HepG2 (cell line): Measurements from ENCODE around the gene VWCE. TPM values are rescaled to one million over a fixed set of nuclear protein-coding genes. Genes with fewer than 3 reads are reported as not detected.

ENCODE experiments used
- ATF1 ChIP-seq: IDR thresholded peaks from 2 replicates; pipeline ENCODE4 v1.6.1; 2016; ENCODE audit warnings: mild to moderate bottlenecking, control low read depth
- BCL6 ChIP-seq: IDR thresholded peaks from 2 replicates; pipeline ENCODE4 v1.6.1; 2016; ENCODE audit warnings: missing genetic modification reagents, missing compliant biosample characterization
- CBX5 ChIP-seq: sonication (generic); formaldehyde crosslinking; IDR thresholded peaks from 2 replicates; pipeline ENCODE4 v1.4.0; 2020; ENCODE audit warnings: missing genetic modification reagents, borderline replicate concordance
- CC2D1A ChIP-seq: sonication (generic); formaldehyde crosslinking; IDR thresholded peaks from 2 replicates; pipeline ENCODE4 v1.8.1; 2023; ENCODE audit warnings: mild to moderate bottlenecking, missing genetic modification reagents
- CREM ChIP-seq, 2 experiments: sonication (generic) in 1 of 2; formaldehyde crosslinking in 1 of 2; IDR thresholded peaks; 2 replicates each; pipeline versions ENCODE4 v1.4.0 to v1.6.1; 2016 to 2020; ENCODE audit warnings: antibody characterized with exemption in 1 of 2, mild to moderate bottlenecking in 1 of 2, missing genetic modification reagents in 1 of 2
- HNF4G ChIP-seq, 2 experiments: sonication (generic) in 1 of 2; formaldehyde crosslinking in 1 of 2; IDR thresholded peaks; 2 replicates each; pipeline versions ENCODE4 v1.4.0 to v1.6.1; 2011 to 2020; ENCODE audit warnings: borderline replicate concordance in 2 of 2, low read depth in 2 of 2, mild to moderate bottlenecking in 2 of 2, low read length in 1 of 2, missing genetic modification reagents in 1 of 2, moderate library complexity in 1 of 2
- MBNL3 ChIP-seq: fragments of 250-450 bp; sonication (Bioruptor Pico); conservative IDR thresholded peaks from 2 replicates; pipeline ENCODE4 v1.8.0; 2022; ENCODE audit warnings: mild to moderate bottlenecking, inconsistent platforms
- MEIS1 ChIP-seq: sonication (generic); formaldehyde crosslinking; IDR thresholded peaks from 2 replicates; pipeline ENCODE4 v1.9.0; 2021; ENCODE audit warnings: mild to moderate bottlenecking, missing genetic modification reagents, moderate library complexity, borderline replicate concordance
- NPAS2 ChIP-seq: sonication (generic); formaldehyde crosslinking; IDR thresholded peaks from 2 replicates; pipeline ENCODE4 v1.8.0; 2022; ENCODE audit warnings: mild to moderate bottlenecking, missing genetic modification reagents, borderline replicate concordance
- PRPF4 ChIP-seq: fragments of 200-400 bp; formaldehyde crosslinking; IDR thresholded peaks from 2 replicates; pipeline ENCODE4 v1.6.1; 2016; ENCODE audit warnings: low read length, low read depth; ENCODE audit not compliant: poor library complexity, severe bottlenecking
- SRSF4 ChIP-seq: fragments of 200-400 bp; formaldehyde crosslinking; IDR thresholded peaks from one replicate; pipeline ENCODE4 v1.6.1; 2018; ENCODE audit warnings: mild to moderate bottlenecking, low read depth, low read length, moderate library complexity; ENCODE audit not compliant: poor library complexity, severe bottlenecking
- SSRP1 ChIP-seq: IDR thresholded peaks from 2 replicates; pipeline ENCODE4 v1.6.1; 2016; ENCODE audit warnings: control low read depth
- TOE1 ChIP-seq: sonication (generic); formaldehyde crosslinking; IDR thresholded peaks from 2 replicates; pipeline ENCODE4 v1.4.0; 2020; ENCODE audit warnings: mild to moderate bottlenecking, missing genetic modification reagents
- ZNF121 ChIP-seq: sonication (generic); formaldehyde crosslinking; IDR thresholded peaks from 2 replicates; pipeline ENCODE4 v1.5.0; 2020; ENCODE audit warnings: mild to moderate bottlenecking, missing genetic modification reagents
- ZNF773 ChIP-seq: sonication (generic); formaldehyde crosslinking; IDR thresholded peaks from 2 replicates; pipeline ENCODE4 v1.4.0; 2020; ENCODE audit warnings: missing genetic modification reagents, borderline replicate concordance
- ZSCAN25 ChIP-seq: sonication (generic); formaldehyde crosslinking; IDR thresholded peaks from 2 replicates; pipeline ENCODE4 v1.8.0; 2022; ENCODE audit warnings: mild to moderate bottlenecking, missing genetic modification reagents
- polyA plus RNA-seq, 8 experiments: library from polyadenylated mRNA; depleted of rRNA in 3 of 8; stranded (reverse) in 7 of 8; unstranded in 1 of 8; fragments of >200 nt; fragmentation: Illumina TruSeq in 4 of 8; extraction: Trizol in 4 of 8; gene quantifications; 2 replicates each; pipeline versions ENCODE4 v1.2.1 to v1.2.3, GENCODE V29; 2011 to 2016; ENCODE audit warnings: low read depth in 4 of 8, missing spikeins in 1 of 8, mixed read lengths in 1 of 8; ENCODE audit not compliant: insufficient read depth in 1 of 8
- total RNA-seq, 5 experiments: library from RNA; depleted of rRNA; stranded (reverse); fragments of >200 nt; fragmentation: Illumina TruSeq; extraction: Trizol; gene quantifications; 2 replicates each; pipeline ENCODE4 v1.2.3, GENCODE V29; 2016; ENCODE audit warnings: low read depth in 1 of 5
- TF ChIP-seq, protein P1 (sequence below): sonication (generic); formaldehyde crosslinking; IDR thresholded peaks from 2 replicates; pipeline ENCODE4 v1.4.0; 2020; ENCODE audit warnings: mild to moderate bottlenecking, missing genetic modification reagents
- TF ChIP-seq, protein P2 (sequence below): sonication (generic); formaldehyde crosslinking; conservative IDR thresholded peaks from 2 replicates; pipeline ENCODE4 v1.8.0; 2022; ENCODE audit warnings: missing genetic modification reagents
- TF ChIP-seq, protein P3 (sequence below): sonication (generic); formaldehyde crosslinking; IDR thresholded peaks from 2 replicates; pipeline ENCODE4 v1.4.0; 2020; ENCODE audit warnings: mild to moderate bottlenecking, missing genetic modification reagents
- TF ChIP-seq, protein P4 (sequence below): fragments of 450-650 bp; IDR thresholded peaks from 2 replicates; pipeline ENCODE4 v1.6.1; 2016

The VWCE gene
- total and polyA plus RNA-seq, 2 of the 13 experiments (the other 11 are each of a cell fraction or from before 2014, with no cell fraction given) = 27.6 to 58.3 TPM

DNA sequence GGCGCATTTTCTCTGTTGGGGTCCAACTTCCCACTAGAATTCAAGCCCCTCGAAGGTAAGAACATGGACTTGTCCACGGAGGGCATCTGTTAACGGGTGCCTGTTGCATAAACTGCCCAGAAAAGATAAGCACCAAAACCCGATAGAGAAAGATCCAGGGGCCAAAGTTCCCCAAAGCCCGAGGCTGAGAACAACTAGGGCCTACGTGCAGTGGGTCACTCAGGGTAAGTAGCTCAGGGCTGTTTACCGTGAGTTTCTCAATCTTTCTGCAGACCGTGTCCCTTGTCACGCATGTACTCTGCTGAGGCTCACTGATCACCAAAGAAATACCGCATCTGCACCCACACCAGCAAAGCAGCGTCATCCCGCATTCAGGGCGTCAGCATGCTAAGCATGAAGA, 29.8 kb downstream of the VWCE start (continued):
- TF ChIP-seq, protein P1, sequence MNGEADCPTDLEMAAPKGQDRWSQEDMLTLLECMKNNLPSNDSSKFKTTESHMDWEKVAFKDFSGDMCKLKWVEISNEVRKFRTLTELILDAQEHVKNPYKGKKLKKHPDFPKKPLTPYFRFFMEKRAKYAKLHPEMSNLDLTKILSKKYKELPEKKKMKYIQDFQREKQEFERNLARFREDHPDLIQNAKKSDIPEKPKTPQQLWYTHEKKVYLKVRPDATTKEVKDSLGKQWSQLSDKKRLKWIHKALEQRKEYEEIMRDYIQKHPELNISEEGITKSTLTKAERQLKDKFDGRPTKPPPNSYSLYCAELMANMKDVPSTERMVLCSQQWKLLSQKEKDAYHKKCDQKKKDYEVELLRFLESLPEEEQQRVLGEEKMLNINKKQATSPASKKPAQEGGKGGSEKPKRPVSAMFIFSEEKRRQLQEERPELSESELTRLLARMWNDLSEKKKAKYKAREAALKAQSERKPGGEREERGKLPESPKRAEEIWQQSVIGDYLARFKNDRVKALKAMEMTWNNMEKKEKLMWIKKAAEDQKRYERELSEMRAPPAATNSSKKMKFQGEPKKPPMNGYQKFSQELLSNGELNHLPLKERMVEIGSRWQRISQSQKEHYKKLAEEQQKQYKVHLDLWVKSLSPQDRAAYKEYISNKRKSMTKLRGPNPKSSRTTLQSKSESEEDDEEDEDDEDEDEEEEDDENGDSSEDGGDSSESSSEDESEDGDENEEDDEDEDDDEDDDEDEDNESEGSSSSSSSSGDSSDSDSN (CRISPR knock-in tag) = no peak
- TF ChIP-seq, protein P2, sequence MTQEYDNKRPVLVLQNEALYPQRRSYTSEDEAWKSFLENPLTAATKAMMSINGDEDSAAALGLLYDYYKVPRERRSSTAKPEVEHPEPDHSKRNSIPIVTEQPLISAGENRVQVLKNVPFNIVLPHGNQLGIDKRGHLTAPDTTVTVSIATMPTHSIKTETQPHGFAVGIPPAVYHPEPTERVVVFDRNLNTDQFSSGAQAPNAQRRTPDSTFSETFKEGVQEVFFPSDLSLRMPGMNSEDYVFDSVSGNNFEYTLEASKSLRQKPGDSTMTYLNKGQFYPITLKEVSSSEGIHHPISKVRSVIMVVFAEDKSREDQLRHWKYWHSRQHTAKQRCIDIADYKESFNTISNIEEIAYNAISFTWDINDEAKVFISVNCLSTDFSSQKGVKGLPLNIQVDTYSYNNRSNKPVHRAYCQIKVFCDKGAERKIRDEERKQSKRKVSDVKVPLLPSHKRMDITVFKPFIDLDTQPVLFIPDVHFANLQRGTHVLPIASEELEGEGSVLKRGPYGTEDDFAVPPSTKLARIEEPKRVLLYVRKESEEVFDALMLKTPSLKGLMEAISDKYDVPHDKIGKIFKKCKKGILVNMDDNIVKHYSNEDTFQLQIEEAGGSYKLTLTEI (CRISPR knock-in tag) = no peak
- TF ChIP-seq CREM (IDR thresholded peaks at IDR 0.05) (peak; percentile 36; the same call in 1 of the 2 replicates), CREM (CRISPR knock-in tag; IDR thresholded peaks at IDR 0.05) (no peak), ZSCAN25 (no peak), SSRP1 (CRISPR knock-in tag) (no peak), CC2D1A (CRISPR knock-in tag) (no peak), SRSF4 (no peak), ZNF773 (CRISPR knock-in tag) (no peak), CBX5 (CRISPR knock-in tag) (no peak), TOE1 (no peak), NPAS2 (CRISPR knock-in tag) (0 out of 2 replicates have a peak, but pooled peaks have one; percentile 13), MBNL3 (CRISPR knock-in tag) (no peak), BCL6 (CRISPR knock-in tag) (no peak), ZNF121 (CRISPR knock-in tag) (no peak), ATF1 (no peak), PRPF4 (no peak), HNF4G (IDR thresholded peaks at IDR 0.05; ENCODE audit: borderline replicate concordance, low read depth, low read length) (peak; percentile 73), HNF4G (CRISPR knock-in tag; IDR thresholded peaks at IDR 0.05; ENCODE audit: borderline replicate concordance, low read depth) (no peak; the same call in 1 of the 2 replicates), MEIS1 (CRISPR knock-in tag) (no peak)
- TF ChIP-seq, protein P3, sequence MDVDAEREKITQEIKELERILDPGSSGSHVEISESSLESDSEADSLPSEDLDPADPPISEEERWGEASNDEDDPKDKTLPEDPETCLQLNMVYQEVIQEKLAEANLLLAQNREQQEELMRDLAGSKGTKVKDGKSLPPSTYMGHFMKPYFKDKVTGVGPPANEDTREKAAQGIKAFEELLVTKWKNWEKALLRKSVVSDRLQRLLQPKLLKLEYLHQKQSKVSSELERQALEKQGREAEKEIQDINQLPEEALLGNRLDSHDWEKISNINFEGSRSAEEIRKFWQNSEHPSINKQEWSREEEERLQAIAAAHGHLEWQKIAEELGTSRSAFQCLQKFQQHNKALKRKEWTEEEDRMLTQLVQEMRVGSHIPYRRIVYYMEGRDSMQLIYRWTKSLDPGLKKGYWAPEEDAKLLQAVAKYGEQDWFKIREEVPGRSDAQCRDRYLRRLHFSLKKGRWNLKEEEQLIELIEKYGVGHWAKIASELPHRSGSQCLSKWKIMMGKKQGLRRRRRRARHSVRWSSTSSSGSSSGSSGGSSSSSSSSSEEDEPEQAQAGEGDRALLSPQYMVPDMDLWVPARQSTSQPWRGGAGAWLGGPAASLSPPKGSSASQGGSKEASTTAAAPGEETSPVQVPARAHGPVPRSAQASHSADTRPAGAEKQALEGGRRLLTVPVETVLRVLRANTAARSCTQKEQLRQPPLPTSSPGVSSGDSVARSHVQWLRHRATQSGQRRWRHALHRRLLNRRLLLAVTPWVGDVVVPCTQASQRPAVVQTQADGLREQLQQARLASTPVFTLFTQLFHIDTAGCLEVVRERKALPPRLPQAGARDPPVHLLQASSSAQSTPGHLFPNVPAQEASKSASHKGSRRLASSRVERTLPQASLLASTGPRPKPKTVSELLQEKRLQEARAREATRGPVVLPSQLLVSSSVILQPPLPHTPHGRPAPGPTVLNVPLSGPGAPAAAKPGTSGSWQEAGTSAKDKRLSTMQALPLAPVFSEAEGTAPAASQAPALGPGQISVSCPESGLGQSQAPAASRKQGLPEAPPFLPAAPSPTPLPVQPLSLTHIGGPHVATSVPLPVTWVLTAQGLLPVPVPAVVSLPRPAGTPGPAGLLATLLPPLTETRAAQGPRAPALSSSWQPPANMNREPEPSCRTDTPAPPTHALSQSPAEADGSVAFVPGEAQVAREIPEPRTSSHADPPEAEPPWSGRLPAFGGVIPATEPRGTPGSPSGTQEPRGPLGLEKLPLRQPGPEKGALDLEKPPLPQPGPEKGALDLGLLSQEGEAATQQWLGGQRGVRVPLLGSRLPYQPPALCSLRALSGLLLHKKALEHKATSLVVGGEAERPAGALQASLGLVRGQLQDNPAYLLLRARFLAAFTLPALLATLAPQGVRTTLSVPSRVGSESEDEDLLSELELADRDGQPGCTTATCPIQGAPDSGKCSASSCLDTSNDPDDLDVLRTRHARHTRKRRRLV (CRISPR knock-in tag) = no peak
- TF ChIP-seq, protein P4, sequence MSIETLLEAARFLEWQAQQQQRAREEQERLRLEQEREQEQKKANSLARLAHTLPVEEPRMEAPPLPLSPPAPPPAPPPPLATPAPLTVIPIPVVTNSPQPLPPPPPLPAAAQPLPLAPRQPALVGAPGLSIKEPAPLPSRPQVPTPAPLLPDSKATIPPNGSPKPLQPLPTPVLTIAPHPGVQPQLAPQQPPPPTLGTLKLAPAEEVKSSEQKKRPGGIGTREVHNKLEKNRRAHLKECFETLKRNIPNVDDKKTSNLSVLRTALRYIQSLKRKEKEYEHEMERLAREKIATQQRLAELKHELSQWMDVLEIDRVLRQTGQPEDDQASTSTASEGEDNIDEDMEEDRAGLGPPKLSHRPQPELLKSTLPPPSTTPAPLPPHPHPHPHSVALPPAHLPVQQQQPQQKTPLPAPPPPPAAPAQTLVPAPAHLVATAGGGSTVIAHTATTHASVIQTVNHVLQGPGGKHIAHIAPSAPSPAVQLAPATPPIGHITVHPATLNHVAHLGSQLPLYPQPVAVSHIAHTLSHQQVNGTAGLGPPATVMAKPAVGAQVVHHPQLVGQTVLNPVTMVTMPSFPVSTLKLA = no peak
